IMR-90 (cell line): ENCODE data around the gene SLC18A2. TPM values are rescaled to one million over a fixed set of nuclear protein-coding genes. Genes with fewer than 3 reads are reported as not detected.
A peak's percentile ranks its signal among the peaks of the same experiment; 100 is the strongest.

Experiments
- ATAC-seq: fragments of 200-7000 bp; cut with Tn5 transposase; 2 replicates; pipeline ENCODE4 v1.9.1; 2020; ENCODE audit warnings: low read depth, mild to moderate bottlenecking, moderate library complexity
- BruUV-seq: library from RNA; stranded (reverse); fragments of 400-500 nt; replicated peaks from 2 replicates; lab custom pipeline; 2021; lab: Mats Ljungman, UMichigan
- CTCF ChIA-PET: fragments of 300-600 bp; formaldehyde crosslinking; extraction: SDS; loops from one replicate; lab custom pipeline; 2021; ENCODE audit warnings: antibody characterized with exemption; lab: Yijun Ruan, JAX
- POLR2A ChIA-PET: fragments of 300-600 bp; sonication (Branson Sonifier 250); formaldehyde crosslinking; loops from one replicate; lab custom pipeline; 2022; ENCODE audit warnings: antibody characterized with exemption; ENCODE audit not compliant: unreplicated experiment; lab: Charles Lee
- DNase-seq: peaks from one replicate; pipeline ENCODE4 v3.0.0; 2013
- H2AFZ ChIP-seq: replicated peaks from 2 replicates; pipeline ENCODE3; 2013; ENCODE audit warnings: low read length, mild to moderate bottlenecking; ENCODE audit not compliant: poor library complexity
- H2AK5ac ChIP-seq: 2 replicates; pipeline ENCODE4 v1.6.1; 2013; ENCODE audit warnings: low read depth, low read length, inconsistent platforms
- H2AK9ac ChIP-seq: replicated peaks from 2 replicates; pipeline ENCODE3; 2013; ENCODE audit warnings: mild to moderate bottlenecking, low read depth, low read length, moderate library complexity; ENCODE audit not compliant: poor library complexity
- H2BK120ac ChIP-seq: 2 replicates; pipeline ENCODE4 v1.6.1; 2013; ENCODE audit warnings: low read depth, low read length, inconsistent platforms
- H2BK15ac ChIP-seq: 3 replicates; pipeline ENCODE4 v1.6.1; 2013; ENCODE audit warnings: low read depth, low read length, inconsistent platforms
- H2BK20ac ChIP-seq: 2 replicates; pipeline ENCODE4 v1.6.1; 2013; ENCODE audit warnings: low read depth, mild to moderate bottlenecking, inconsistent platforms, low read length, moderate library complexity
- H2BK5ac ChIP-seq: 2 replicates; pipeline ENCODE4 v1.6.1; 2013; ENCODE audit warnings: mild to moderate bottlenecking, low read depth, low read length, inconsistent platforms; ENCODE audit not compliant: poor library complexity, severe bottlenecking
- H3K14ac ChIP-seq: replicated peaks from 2 replicates; pipeline ENCODE4 v1.6.1; 2013; ENCODE audit warnings: low read depth, low read length, inconsistent platforms
- H3K18ac ChIP-seq: 2 replicates; pipeline ENCODE4 v1.6.1; 2013; ENCODE audit warnings: low read depth, low read length, control low read depth
- H3K23ac ChIP-seq: 2 replicates; pipeline ENCODE4 v1.6.1; 2013; ENCODE audit warnings: low read depth, low read length, inconsistent platforms
- H3K27ac ChIP-seq: 2 replicates; pipeline ENCODE4 v1.5.1; 2013; ENCODE audit warnings: mild to moderate bottlenecking, control low read depth, low read length; ENCODE audit not compliant: insufficient read depth
- H3K27me3 ChIP-seq: 2 replicates; pipeline ENCODE4 v1.6.1; 2013; ENCODE audit warnings: low read length; ENCODE audit not compliant: control insufficient read depth, insufficient read depth
- H3K36me3 ChIP-seq: 2 replicates; pipeline ENCODE4 v1.6.1; 2013; ENCODE audit warnings: low read length, mixed read lengths; ENCODE audit not compliant: control insufficient read depth, insufficient read depth
- H3K4ac ChIP-seq: 2 replicates; pipeline ENCODE4 v1.6.1; 2013; ENCODE audit warnings: low read depth, low read length, inconsistent platforms
- H3K4me1 ChIP-seq: 2 replicates; pipeline ENCODE4 v1.6.1; 2013; ENCODE audit warnings: low read length, mixed read lengths; ENCODE audit not compliant: control insufficient read depth, insufficient read depth
- H3K4me2 ChIP-seq: 2 replicates; pipeline ENCODE4 v1.6.1; 2013; ENCODE audit warnings: low read depth, mild to moderate bottlenecking, control low read depth, low read length, moderate library complexity
- H3K4me3 ChIP-seq: 2 replicates; pipeline ENCODE4 v1.5.1; 2013; ENCODE audit warnings: low read depth, mild to moderate bottlenecking, control low read depth, low read length, moderate library complexity; ENCODE audit not compliant: insufficient read depth
- H3K56ac ChIP-seq: 2 replicates; pipeline ENCODE4 v1.6.1; 2013; ENCODE audit warnings: low read length, inconsistent platforms; ENCODE audit not compliant: insufficient read depth; ENCODE audit errors: extremely low read depth
- H3K79me1 ChIP-seq, 2 experiments: 2 replicates each; pipeline ENCODE4 v1.6.1; 2013; ENCODE audit warnings: low read length in 2 of 2, inconsistent platforms in 1 of 2, low read depth in 1 of 2
- H3K9ac ChIP-seq: 2 replicates; pipeline ENCODE4 v1.6.1; 2013; ENCODE audit warnings: low read depth, low read length, control low read depth
- H3K9me1 ChIP-seq: 2 replicates; pipeline ENCODE4 v1.6.1; 2013; ENCODE audit warnings: low read length, inconsistent platforms; ENCODE audit not compliant: insufficient read depth
- H3K9me3 ChIP-seq: 2 replicates; pipeline ENCODE4 v1.6.1; 2013; ENCODE audit warnings: low read length; ENCODE audit not compliant: control insufficient read depth, insufficient read depth
- H4K20me1 ChIP-seq: 2 replicates; pipeline ENCODE4 v1.6.1; 2013; ENCODE audit warnings: low read length, inconsistent platforms; ENCODE audit not compliant: insufficient read depth
- H4K5ac ChIP-seq: 2 replicates; pipeline ENCODE4 v1.6.1; 2013; ENCODE audit warnings: mild to moderate bottlenecking, low read depth, low read length, control low read depth
- H4K8ac ChIP-seq, 2 experiments: 2 replicates each; pipeline ENCODE4 v1.6.1; 2013; ENCODE audit warnings: low read depth in 2 of 2, low read length in 2 of 2, control low read depth in 1 of 2, inconsistent platforms in 1 of 2
- H4K91ac ChIP-seq: 2 replicates; pipeline ENCODE4 v1.6.1; 2013; ENCODE audit warnings: low read depth, low read length, inconsistent platforms; ENCODE audit not compliant: insufficient read depth
- BHLHE40 ChIP-seq: fragments of 150-350 bp; IDR thresholded peaks from 2 replicates; pipeline ENCODE4 v1.6.1; 2016; ENCODE audit warnings: mild to moderate bottlenecking, low read depth, low read length
- CEBPB ChIP-seq: IDR thresholded peaks from 2 replicates; pipeline ENCODE4 v1.6.1; 2012; ENCODE audit warnings: low read depth, low read length, improper control_type of control experiment
- CHD1 ChIP-seq: IDR thresholded peaks from 2 replicates; pipeline ENCODE4 v1.6.1; 2012; ENCODE audit warnings: low read depth, low read length, improper control_type of control experiment
- ELK1 ChIP-seq: fragments of 150-350 bp; IDR thresholded peaks from 2 replicates; pipeline ENCODE4 v1.6.1; 2016; ENCODE audit warnings: low read depth, mild to moderate bottlenecking, low read length, moderate library complexity, borderline replicate concordance
- FOS ChIP-seq: fragments of 150-350 bp; IDR thresholded peaks from 2 replicates; pipeline ENCODE4 v1.6.1; 2016; ENCODE audit warnings: low read depth, low read length
- MAFK ChIP-seq: IDR thresholded peaks from 2 replicates; pipeline ENCODE4 v1.6.1; 2012; ENCODE audit warnings: low read depth, low read length, improper control_type of control experiment
- MAZ ChIP-seq: IDR thresholded peaks from 2 replicates; pipeline ENCODE4 v1.6.1; 2012; ENCODE audit warnings: low read depth, mild to moderate bottlenecking, low read length, improper control_type of control experiment, moderate library complexity, borderline replicate concordance
- MXI1 ChIP-seq: IDR thresholded peaks from 2 replicates; pipeline ENCODE4 v1.6.1; 2012; ENCODE audit warnings: low read depth, mild to moderate bottlenecking, low read length, moderate library complexity, borderline replicate concordance
- NFE2L2 ChIP-seq: fragments of 150-350 bp; IDR thresholded peaks from 2 replicates; pipeline ENCODE4 v1.6.1; 2016; ENCODE audit warnings: low read depth, mild to moderate bottlenecking, low read length
- POLR2A ChIP-seq: IDR thresholded peaks from 2 replicates; pipeline ENCODE4 v1.6.1; 2012; ENCODE audit warnings: mild to moderate bottlenecking, low read depth, low read length
- RAD21 ChIP-seq: IDR thresholded peaks from 2 replicates; pipeline ENCODE4 v1.6.1; 2012; ENCODE audit warnings: low read length, improper control_type of control experiment
- RFX5 ChIP-seq: IDR thresholded peaks from 2 replicates; pipeline ENCODE4 v1.8.0; 2012; ENCODE audit warnings: low read depth, mild to moderate bottlenecking, low read length, moderate library complexity
- SMC3 ChIP-seq: fragments of 150-350 bp; IDR thresholded peaks from 2 replicates; pipeline ENCODE4 v1.6.1; 2016; ENCODE audit warnings: low read depth, mild to moderate bottlenecking, antibody characterized with exemption, low read length, moderate library complexity
- WGBS, 2 experiments: methylation state at CpG; one replicate each; pipeline versions ENCODE4 v1.1.5 to v1.1.7; 2013; ENCODE audit warnings: missing lambda C conversion rate in 2 of 2; ENCODE audit not compliant: insufficient read length in 1 of 2; ENCODE audit errors: extremely low coverage in 2 of 2; 5-methylcytosine and 5-hydroxymethylcytosine counted together
- dilution Hi-C: fragments of 300-500 bp; cut with HindIII; formaldehyde crosslinking; loops from one replicate; pipeline ENCODE4 v1.14.3; 2018; ENCODE audit warnings: low sequenced_read_pairs; ENCODE audit not compliant: unreplicated experiment
- in situ Hi-C: fragments of 300-500 bp; cut with MboI; formaldehyde crosslinking; loops from 3 replicates; pipeline ENCODE4 v1.14.3; 2019; ENCODE audit warnings: low sequenced_read_pairs, inconsistent platforms, mixed read lengths
- intact Hi-C: fragments of 100-400 bp; cut with micrococcal nuclease; formaldehyde crosslinking; loops from 2 replicates; pipeline ENCODE4 v1.10.0; 2022
- polyA plus RNA-seq, 3 experiments: library from polyadenylated mRNA; depleted of rRNA; stranded (reverse); fragments of >200 nt; gene quantifications; 2 replicates each; pipeline ENCODE4 v1.2.3, GENCODE V29; 2012; ENCODE audit warnings: low replicate concordance in 1 of 3
- total RNA-seq: library from RNA; depleted of rRNA; stranded (reverse); fragments of >200 nt; gene quantifications from 2 replicates; pipeline ENCODE4 v1.2.3, GENCODE V29; 2012
- TF ChIP-seq, protein P1 (sequence below): conservative IDR thresholded peaks from 2 replicates; pipeline ENCODE4 v1.5.1; 2012; ENCODE audit warnings: mild to moderate bottlenecking, low read depth, low read length, improper control_type of control experiment
- TF ChIP-seq, protein P2 (sequence below): fragments of 150-350 bp; IDR thresholded peaks from 2 replicates; pipeline ENCODE4 v1.6.1; 2017; ENCODE audit warnings: mild to moderate bottlenecking, antibody characterized with exemption, low read length, low read depth

Gene SLC18A2
- total and polyA plus RNA-seq, 2 of the 4 experiments (the other 2 are of a cell fraction): not detected

GRCh38 chr10:117216611-117217195 is 24.2 kb upstream of the SLC18A2 start:
- Histone ChIP-seq H2AFZ (peak overlapping the region; percentile 97), H3K4me1 (no peaks in the 10 kb centered on the region), H3K27ac (no peak overlapping the region), H3K9ac (no peak overlapping the region), H3K14ac (no peak overlapping the region), H2AK9ac (peak overlapping the region; percentile 85), H3K9me3 (no peaks in the 10 kb centered on the region), H2BK5ac (no peak overlapping the region), H4K20me1 (no peaks in the 10 kb centered on the region), H4K8ac (no peak overlapping the region), H3K4me2 (peak overlapping the region; percentile 77), H3K23ac (no peak overlapping the region), H3K27me3 (peaks cover 10% of the 10 kb centered on the region), H4K91ac (no peak overlapping the region), H2AK5ac (no peak overlapping the region), H3K4ac (no peak overlapping the region; the same call in 1 of the 2 replicates), H3K79me1 (no peaks in the 10 kb centered on the region), H3K36me3 (no peaks in the 10 kb centered on the region), H3K9me1 (no peaks in the 10 kb centered on the region), H2BK15ac (no peak overlapping the region), H3K18ac (no peak overlapping the region), H4K5ac (no peak overlapping the region), H3K56ac (no peak overlapping the region), H3K4me3 (peak overlapping the region; percentile 34), H2BK20ac (no peak overlapping the region), H2BK120ac (no peak overlapping the region)
- peak; percentile 96 for ATAC-seq
- 2% methylated on average over 36 of the region's 52 CpGs; no CpG with 5 or more reads in 1 of the 2 experiments for WGBS, 2 experiments
- POLR2A ChIA-PET: no interaction called here
- intact Hi-C loops: loop anchor here (1.0 to 10.0 kb wide), 5 partner anchors 104 to 1024 kb away; partner anchors contain the start of gene PDZD8
- in situ Hi-C loops: loop anchor here (25.0 kb wide), 1 partner anchor 1021 kb away; no protein-coding TSS in a partner anchor
- BruUV-seq: no TSS peak
- CTCF ChIA-PET: interaction anchor here (0.6 to 3.2 kb wide), 23 partner anchors 8 to 1242 kb away, joined by 3 to 37 read pairs (median 4); no protein-coding TSS in a partner anchor
- dilution Hi-C loops: no loop called here
- peak; percentile 57 for DNase-seq
- TF ChIP-seq BHLHE40 (no peak), FOS (no peak), CEBPB (no peak), CHD1 (no peak), RFX5 (no peak), MXI1 (no peak), NFE2L2 (no peak), RAD21 (peak; percentile 91), MAFK (no peak), MAZ (peak; percentile 39; the same call in 1 of the 2 replicates), POLR2A (no peak), SMC3 (peak; percentile 93), ELK1 (no peak)
- TF ChIP-seq, protein P1, sequence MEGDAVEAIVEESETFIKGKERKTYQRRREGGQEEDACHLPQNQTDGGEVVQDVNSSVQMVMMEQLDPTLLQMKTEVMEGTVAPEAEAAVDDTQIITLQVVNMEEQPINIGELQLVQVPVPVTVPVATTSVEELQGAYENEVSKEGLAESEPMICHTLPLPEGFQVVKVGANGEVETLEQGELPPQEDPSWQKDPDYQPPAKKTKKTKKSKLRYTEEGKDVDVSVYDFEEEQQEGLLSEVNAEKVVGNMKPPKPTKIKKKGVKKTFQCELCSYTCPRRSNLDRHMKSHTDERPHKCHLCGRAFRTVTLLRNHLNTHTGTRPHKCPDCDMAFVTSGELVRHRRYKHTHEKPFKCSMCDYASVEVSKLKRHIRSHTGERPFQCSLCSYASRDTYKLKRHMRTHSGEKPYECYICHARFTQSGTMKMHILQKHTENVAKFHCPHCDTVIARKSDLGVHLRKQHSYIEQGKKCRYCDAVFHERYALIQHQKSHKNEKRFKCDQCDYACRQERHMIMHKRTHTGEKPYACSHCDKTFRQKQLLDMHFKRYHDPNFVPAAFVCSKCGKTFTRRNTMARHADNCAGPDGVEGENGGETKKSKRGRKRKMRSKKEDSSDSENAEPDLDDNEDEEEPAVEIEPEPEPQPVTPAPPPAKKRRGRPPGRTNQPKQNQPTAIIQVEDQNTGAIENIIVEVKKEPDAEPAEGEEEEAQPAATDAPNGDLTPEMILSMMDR: peak; percentile 100
- TF ChIP-seq, protein P2, sequence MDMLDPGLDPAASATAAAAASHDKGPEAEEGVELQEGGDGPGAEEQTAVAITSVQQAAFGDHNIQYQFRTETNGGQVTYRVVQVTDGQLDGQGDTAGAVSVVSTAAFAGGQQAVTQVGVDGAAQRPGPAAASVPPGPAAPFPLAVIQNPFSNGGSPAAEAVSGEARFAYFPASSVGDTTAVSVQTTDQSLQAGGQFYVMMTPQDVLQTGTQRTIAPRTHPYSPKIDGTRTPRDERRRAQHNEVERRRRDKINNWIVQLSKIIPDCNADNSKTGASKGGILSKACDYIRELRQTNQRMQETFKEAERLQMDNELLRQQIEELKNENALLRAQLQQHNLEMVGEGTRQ: no peak
